HEK293T (cell line): ENCODE data around the gene NTF3.

Experiments used
- CTCF ChIA-PET: fragments of 350-600 bp; formaldehyde crosslinking; extraction: SDS; loops from one replicate; lab custom pipeline; 2021; ENCODE audit warnings: antibody characterized with exemption, inconsistent platforms; lab: Yijun Ruan, JAX
- POLR2A ChIA-PET: fragments of 350-600 bp; formaldehyde crosslinking; extraction: SDS; loops from one replicate; lab custom pipeline; 2020; ENCODE audit warnings: antibody characterized with exemption, inconsistent platforms; lab: Yijun Ruan, JAX
- DNase-seq: peaks from one replicate; pipeline ENCODE4 v3.0.0; 2012; ENCODE audit warnings: mixed read lengths; ENCODE audit errors: extremely low spot score
- ARNT ChIP-seq: fragments of 450-650 bp; IDR thresholded peaks from 2 replicates; pipeline ENCODE4 v1.6.1; 2017; ENCODE audit warnings: mild to moderate bottlenecking
- BHLHE40 ChIP-seq: fragments of 450-650 bp; IDR thresholded peaks from 2 replicates; pipeline ENCODE4 v1.6.1; 2016; ENCODE audit warnings: mild to moderate bottlenecking, moderate library complexity, borderline replicate concordance
- CTBP1 ChIP-seq: fragments of 450-650 bp; IDR thresholded peaks from 2 replicates; pipeline ENCODE4 v1.6.1; 2016; ENCODE audit warnings: borderline replicate concordance
- ELF4 ChIP-seq: fragments of 450-650 bp; IDR thresholded peaks from 2 replicates; pipeline ENCODE4 v1.6.1; 2017; ENCODE audit warnings: antibody characterized with exemption
- FOXA1 ChIP-seq: fragments of 450-650 bp; IDR thresholded peaks from 2 replicates; pipeline ENCODE4 v1.6.1; 2016; ENCODE audit warnings: mild to moderate bottlenecking
- FOXK2 ChIP-seq: fragments of 450-650 bp; IDR thresholded peaks from 2 replicates; pipeline ENCODE4 v1.6.1; 2016; ENCODE audit warnings: mild to moderate bottlenecking
- FOXM1 ChIP-seq: fragments of 450-650 bp; IDR thresholded peaks from 2 replicates; pipeline ENCODE4 v1.6.1; 2017; ENCODE audit warnings: mild to moderate bottlenecking, borderline replicate concordance
- HDGF ChIP-seq: fragments of 450-650 bp; IDR thresholded peaks from 2 replicates; pipeline ENCODE4 v1.6.1; 2017; ENCODE audit warnings: antibody characterized with exemption, borderline replicate concordance
- L3MBTL2 ChIP-seq: fragments of 450-650 bp; conservative IDR thresholded peaks from 2 replicates; pipeline ENCODE4 v1.6.1; 2016; ENCODE audit warnings: mild to moderate bottlenecking
- LEF1 ChIP-seq: fragments of 450-650 bp; IDR thresholded peaks from 2 replicates; pipeline ENCODE4 v1.6.1; 2017; ENCODE audit warnings: mild to moderate bottlenecking, borderline replicate concordance
- NFRKB ChIP-seq: fragments of 450-650 bp; IDR thresholded peaks from 2 replicates; pipeline ENCODE4 v1.6.1; 2016; ENCODE audit warnings: mild to moderate bottlenecking, moderate library complexity
- SP1 ChIP-seq: fragments of 450-650 bp; IDR thresholded peaks from 2 replicates; pipeline ENCODE4 v1.6.1; 2017
- SUZ12 ChIP-seq: fragments of 450-650 bp; IDR thresholded peaks from 2 replicates; pipeline ENCODE4 v1.6.1; 2016; ENCODE audit warnings: mild to moderate bottlenecking
- TARDBP ChIP-seq: fragments of 450-650 bp; IDR thresholded peaks from 2 replicates; pipeline ENCODE4 v1.6.1; 2016
- ZNF384 ChIP-seq: fragments of 450-650 bp; IDR thresholded peaks from 2 replicates; pipeline ENCODE4 v1.6.1; 2016
- TF ChIP-seq, protein P1 (sequence below): fragments of 450-650 bp; IDR thresholded peaks from 2 replicates; pipeline ENCODE4 v1.6.1; 2016

The NTF3 gene

DNA sequence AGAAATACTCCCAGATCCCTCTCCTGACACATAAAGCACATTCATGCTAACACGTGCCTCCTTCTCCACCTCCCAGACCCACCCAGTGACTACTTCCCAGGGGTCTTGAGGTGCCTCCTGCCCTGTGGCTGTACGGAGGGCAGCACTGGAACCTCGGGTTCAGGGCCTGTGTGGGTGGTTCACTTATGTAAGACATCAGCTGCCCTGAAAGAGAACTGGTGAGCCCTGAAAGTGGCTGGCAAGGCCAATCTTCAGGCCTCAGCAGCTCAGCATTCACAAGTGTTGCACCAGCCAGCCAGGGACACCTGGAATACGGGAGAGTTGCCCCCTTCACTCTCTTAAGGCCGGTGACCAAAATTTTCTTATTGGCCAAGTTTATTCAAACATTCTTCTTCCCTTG is 38.9 kb upstream of the NTF3 start:
- CTCF ChIA-PET: no interaction called here
- POLR2A ChIA-PET: no interaction called here
- DNase-seq: no peak
- TF ChIP-seq L3MBTL2: no peak
- TF ChIP-seq HDGF: no peak
- no peak for TF ChIP-seq ELF4

DNA sequence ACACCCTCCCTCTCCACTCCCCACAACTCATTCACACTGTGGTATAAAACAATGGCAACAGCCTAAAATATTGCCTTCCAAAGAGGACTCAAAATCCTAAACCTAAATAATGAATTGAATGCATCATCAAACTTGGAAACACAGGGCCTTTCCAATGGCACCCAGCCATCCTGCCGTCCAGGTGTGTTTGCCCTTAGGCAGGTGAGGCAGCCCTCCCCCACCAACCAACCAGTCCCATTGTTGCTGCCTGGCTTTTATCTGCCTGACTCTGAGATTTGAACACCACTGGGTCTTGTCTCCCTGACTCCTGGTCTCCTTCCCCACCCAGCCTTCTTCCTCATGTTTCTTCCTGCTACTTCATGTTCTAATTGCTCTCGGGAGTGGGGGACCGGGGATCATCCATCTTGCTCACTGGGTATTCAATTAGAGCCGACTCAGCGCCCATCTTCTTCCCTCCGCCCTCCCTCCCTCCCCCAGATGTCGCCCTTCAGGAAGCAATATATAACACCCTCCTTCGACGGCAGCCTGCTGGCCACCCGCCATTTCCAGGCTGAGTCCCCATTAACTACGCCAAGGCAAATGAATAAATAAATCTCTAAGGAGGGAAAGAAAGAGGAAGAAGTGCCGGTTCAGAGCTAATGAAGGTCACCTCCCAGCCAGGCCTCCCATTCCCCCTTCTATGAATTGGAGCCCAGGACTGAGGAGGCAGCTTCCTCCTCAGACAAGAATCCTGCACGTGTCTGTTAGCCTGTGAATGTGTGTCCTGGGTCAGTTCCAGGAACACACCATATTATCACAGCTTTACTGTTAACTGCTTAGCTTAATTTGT is 36.3 kb upstream of the NTF3 start:
- POLR2A ChIA-PET: no interaction called here

DNA sequence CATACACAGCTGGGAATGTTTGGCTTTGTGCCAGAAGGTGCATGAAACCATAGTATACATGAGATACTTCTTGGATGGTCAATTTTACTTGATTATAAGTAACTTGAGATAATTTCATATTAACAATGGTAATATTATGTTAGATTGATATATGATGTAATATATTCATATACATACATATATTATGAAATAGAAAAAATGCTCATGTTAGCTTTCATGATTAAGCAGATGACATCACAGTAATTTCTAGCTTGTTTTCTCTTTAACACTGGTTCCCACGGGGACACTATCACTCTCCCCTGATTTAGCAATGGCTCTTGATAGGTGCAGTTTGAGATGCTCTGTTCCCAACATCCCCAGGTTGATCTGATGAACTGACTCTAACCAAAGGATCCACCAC is 35.4 kb upstream of the NTF3 start:
- no peak for DNase-seq
- TF ChIP-seq FOXA1 (no peak), ARNT (no peak), TARDBP (no peak), L3MBTL2 (no peak), NFRKB (no peak), CTBP1 (no peak), FOXK2 (no peak), SUZ12 (no peak), ELF4 (no peak), BHLHE40 (no peak), ZNF384 (no peak), LEF1 (no peak), FOXM1 (no peak), SP1 (no peak)
- TF ChIP-seq, protein P1, sequence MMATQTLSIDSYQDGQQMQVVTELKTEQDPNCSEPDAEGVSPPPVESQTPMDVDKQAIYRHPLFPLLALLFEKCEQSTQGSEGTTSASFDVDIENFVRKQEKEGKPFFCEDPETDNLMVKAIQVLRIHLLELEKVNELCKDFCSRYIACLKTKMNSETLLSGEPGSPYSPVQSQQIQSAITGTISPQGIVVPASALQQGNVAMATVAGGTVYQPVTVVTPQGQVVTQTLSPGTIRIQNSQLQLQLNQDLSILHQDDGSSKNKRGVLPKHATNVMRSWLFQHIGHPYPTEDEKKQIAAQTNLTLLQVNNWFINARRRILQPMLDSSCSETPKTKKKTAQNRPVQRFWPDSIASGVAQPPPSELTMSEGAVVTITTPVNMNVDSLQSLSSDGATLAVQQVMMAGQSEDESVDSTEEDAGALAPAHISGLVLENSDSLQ: no peak
- ChIA-PET CTCF (no interaction called here), POLR2A (no interaction called here)

More for the DNA sequence above, 36.3 kb upstream of the NTF3 start:
- DNase-seq: no peak
- TF ChIP-seq TARDBP (no peak), CTBP1 (no peak), LEF1 (no peak), NFRKB (no peak), HDGF (no peak), BHLHE40 (no peak), FOXM1 (no peak), ARNT (no peak), FOXK2 (no peak), SP1 (no peak), L3MBTL2 (no peak), ZNF384 (no peak), ELF4 (no peak)
- TF ChIP-seq, protein P1: no peak
- CTCF ChIA-PET: no interaction called here

DNA sequence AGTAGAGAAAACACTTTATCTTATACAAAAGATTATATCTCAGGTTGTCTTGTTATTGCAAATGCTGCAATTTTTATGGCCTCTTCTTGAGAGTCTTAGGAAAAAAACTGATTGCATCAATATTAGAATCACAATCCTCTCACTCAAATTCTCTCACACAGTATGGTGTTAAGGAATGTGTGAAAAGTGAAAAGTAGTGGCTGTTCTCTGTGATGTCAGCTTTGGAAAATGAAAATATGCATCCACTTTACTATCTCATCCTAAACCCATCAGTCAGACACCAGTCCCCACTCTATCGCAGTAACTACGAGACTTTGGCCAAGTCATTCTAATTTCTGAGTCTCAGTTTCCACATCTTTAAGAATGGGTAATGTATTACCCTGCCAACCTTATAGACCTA is 32.6 kb upstream of the NTF3 start:
- ChIA-PET POLR2A (no interaction called here), CTCF (no interaction called here)
- TF ChIP-seq ZNF384 (no peak), FOXM1 (no peak), CTBP1 (no peak), ARNT (no peak), LEF1 (no peak), SP1 (no peak), L3MBTL2 (no peak), TARDBP (no peak)
- TF ChIP-seq, protein P1: no peak
- no peak for DNase-seq

DNA sequence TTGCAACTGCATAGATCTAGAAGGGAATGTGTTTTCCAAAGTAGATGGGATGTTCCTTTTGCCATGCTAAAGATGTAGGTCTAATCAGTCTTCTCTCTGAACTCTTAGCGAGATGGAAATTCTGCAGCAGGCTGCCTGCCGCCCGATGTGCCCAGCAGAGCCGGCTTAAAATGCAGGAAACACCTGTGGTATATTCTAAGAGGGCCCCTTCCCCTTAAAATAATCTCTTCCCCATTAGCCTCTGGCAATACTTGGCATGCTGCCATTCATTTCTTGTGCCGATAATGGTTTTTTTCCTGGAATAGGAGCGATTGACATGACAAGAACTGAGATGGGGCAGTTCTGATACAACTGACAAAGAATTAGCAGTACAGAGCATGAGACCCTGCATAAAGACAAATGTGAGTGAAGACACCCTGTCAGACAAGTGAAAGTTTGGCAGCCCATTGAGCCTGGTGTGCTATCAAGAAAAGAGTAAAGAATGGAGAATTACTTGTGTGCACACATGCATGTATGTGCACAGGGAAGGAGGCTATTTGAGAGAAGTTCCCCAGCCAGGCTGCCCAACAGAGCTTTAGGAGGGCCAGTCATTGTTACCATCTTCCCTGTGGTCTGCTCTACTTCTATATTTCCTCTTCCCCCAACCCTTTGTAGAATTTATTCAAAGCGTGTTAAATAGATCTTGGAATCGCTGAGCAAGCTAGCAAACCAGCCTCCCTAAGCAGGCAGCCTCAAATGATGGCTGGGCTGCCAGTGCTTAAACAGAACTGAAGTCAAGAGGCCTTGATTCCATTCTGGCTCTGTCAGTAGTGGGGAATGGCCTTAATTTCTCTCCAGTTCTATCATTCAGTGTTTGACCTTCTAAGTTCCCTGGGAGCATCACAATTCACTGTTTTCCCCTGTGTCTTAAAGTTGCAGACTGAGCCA is 29.6 kb upstream of the NTF3 start:
- DNase-seq: no peak
- TF ChIP-seq ZNF384: no peak
- no peak for TF ChIP-seq TARDBP
- TF ChIP-seq FOXM1: no peak
- TF ChIP-seq ARNT: no peak
- no peak for TF ChIP-seq SUZ12
- no peak for TF ChIP-seq CTBP1
- no peak for TF ChIP-seq BHLHE40
- no peak for TF ChIP-seq NFRKB
- no peak for TF ChIP-seq SP1
- TF ChIP-seq LEF1: no peak
- no peak for TF ChIP-seq HDGF
- TF ChIP-seq L3MBTL2: no peak
- ChIA-PET CTCF (interaction anchor here (0.6 to 1.5 kb wide), 2 partner anchors 26 to 391 kb away, joined by 4 read pairs; no protein-coding TSS in a partner anchor), POLR2A (no interaction called here)

DNA sequence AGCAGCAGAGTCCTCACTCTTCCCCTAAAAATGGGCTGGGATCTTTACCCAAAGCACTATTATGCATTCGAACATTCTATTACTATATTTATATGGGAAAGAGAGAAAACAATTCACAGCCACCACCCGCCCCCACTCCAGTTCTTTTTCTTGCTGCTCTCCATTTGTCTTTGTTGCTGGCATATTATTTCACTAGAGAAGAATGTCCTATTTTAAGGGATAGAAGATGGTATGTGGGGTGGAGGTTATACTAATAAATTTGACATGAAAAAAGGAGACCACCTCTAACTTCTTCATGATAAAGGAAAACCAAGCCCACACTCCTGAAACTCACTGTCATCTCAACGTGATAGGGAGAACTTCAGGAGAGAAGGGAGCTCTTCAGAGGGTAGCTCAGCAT is 28.5 kb upstream of the NTF3 start:
- POLR2A ChIA-PET: interaction anchor here (0.6 kb wide), 1 partner anchor 179 kb away, joined by 3 read pairs; no protein-coding TSS in a partner anchor
- TF ChIP-seq HDGF (no peak), FOXK2 (no peak), BHLHE40 (no peak), NFRKB (no peak), ELF4 (no peak), CTBP1 (no peak), SUZ12 (no peak), TARDBP (no peak), ZNF384 (no peak), ARNT (no peak), FOXA1 (no peak), SP1 (no peak), FOXM1 (no peak)
- CTCF ChIA-PET: interaction anchor here (0.6 to 1.5 kb wide), 3 partner anchors 25 to 390 kb away, joined by 4 read pairs; no protein-coding TSS in a partner anchor
- no peak for DNase-seq
